Testis (tissue), 3 donors: ENCODE results near the gene SERP2. TPM values are rescaled to one million over a fixed set of nuclear protein-coding genes. Genes with fewer than 3 reads are reported as not detected.

Experiments used
- DNase-seq: peaks from one replicate; pipeline ENCODE4 v3.0.0-alpha.2; 2019
- H3K27ac ChIP-seq, 2 donors: fragments of 200-600 bp; sonication (generic); one replicate each; pipeline ENCODE4 v1.5.1; 2019
- H3K27me3 ChIP-seq: fragments of 200-600 bp; sonication (generic); one replicate; pipeline ENCODE4 v1.5.1; 2019
- H3K36me3 ChIP-seq: fragments of 200-600 bp; sonication (generic); one replicate; pipeline ENCODE4 v1.5.1; 2017; ENCODE audit warnings: low read depth; ENCODE audit errors: missing control alignments
- H3K4me1 ChIP-seq: fragments of 200-600 bp; sonication (generic); one replicate; pipeline ENCODE4 v1.5.1; 2019
- H3K4me3 ChIP-seq, 2 donors: fragments of 200-600 bp; sonication (generic); one replicate each; pipeline ENCODE4 v1.5.1; 2017 to 2019
- H3K9me3 ChIP-seq: fragments of 200-600 bp; sonication (generic); one replicate; pipeline ENCODE4 v1.5.1; 2017
- CTCF ChIP-seq, 3 experiments: fragments of 450-650 bp in 2 of 3; fragments of 200-600 bp in 1 of 3; sonication (generic) in 1 of 3; IDR thresholded peaks; one replicate each; pipeline ENCODE4 v1.5.1; 2016 to 2019; ENCODE audit warnings: antibody characterized with exemption in 3 of 3, mild to moderate bottlenecking in 2 of 3, moderate library complexity in 1 of 3
- POLR2A ChIP-seq: fragments of 450-650 bp; IDR thresholded peaks from one replicate; pipeline ENCODE4 v1.6.1; 2017; ENCODE audit warnings: antibody characterized with exemption, mild to moderate bottlenecking, moderate library complexity
- WGBS, 2 donors: methylation state at CpG; one replicate each; pipeline ENCODE4 v1.1.5; 2018; 5-methylcytosine and 5-hydroxymethylcytosine counted together
- intact Hi-C: fragments of 100-400 bp; cut with DNase I; formaldehyde crosslinking; loops from one replicate; pipeline ENCODE4 v1.15.1; 2023; ENCODE audit warnings: low total_unique reads
- polyA plus RNA-seq: library from polyadenylated mRNA; stranded (reverse); fragments of 350-450 nt; fragmentation: Illumina TruSeq; extraction: RNeasy Lipid Tissue Mini Kit (QIAGEN cat#74804); gene quantifications from one replicate; pipeline ENCODE4 v1.2.3, GENCODE V29; 2014; ENCODE audit warnings: low read depth, low replicate concordance; ENCODE audit not compliant: insufficient read depth
- total RNA-seq, 2 donors: library from RNA; depleted of rRNA; stranded (reverse); fragments of >200 nt; gene quantifications; one replicate each; pipeline ENCODE4 v1.2.3, GENCODE V29; 2016

Gene SERP2
- total and polyA plus RNA-seq, 3 donors from 2014 or later = 23.5 to 59.2 (median 31.4) TPM

- WGBS, 2 donors = 92 to 100% methylated on average over 1 of the region's 1 CpG
- TF ChIP-seq POLR2A (no peak), CTCF (IDR thresholded peaks at IDR 0.05) (no peak)
- Histone ChIP-seq H3K27ac (no peak overlapping the region), H3K4me3 (no peak overlapping the region), H3K27me3 (no peaks in the 10 kb centered on the region), H3K9me3 (no peaks in the 10 kb centered on the region), H3K4me1 (no peaks in the 10 kb centered on the region), H3K36me3 (no peaks in the 10 kb centered on the region)
- intact Hi-C loops = no loop called here
- DNase-seq = no peak
These were observed 19.3 kb upstream of the SERP2 start for GRCh38 chr13:44354331-44354730.

- TF ChIP-seq CTCF (IDR thresholded peaks at IDR 0.05) (no peak), POLR2A (no peak)
- WGBS, 2 donors = 69 to 84% methylated on average over 3 of the region's 3 CpGs
- Histone ChIP-seq H3K36me3 (no peaks in the 10 kb centered on the region), H3K27me3 (no peaks in the 10 kb centered on the region), H3K9me3 (no peaks in the 10 kb centered on the region), H3K27ac (no peak overlapping the region), H3K4me1 (no peaks in the 10 kb centered on the region), H3K4me3 (no peak overlapping the region)
- no peak for DNase-seq
- intact Hi-C loops = no loop called here
These were observed 18.7 kb upstream of the SERP2 start for GRCh38 chr13:44354884-44355283.

- no peak for DNase-seq
- no peak overlapping the region for H3K4me3 ChIP-seq
- H3K9me3 ChIP-seq = no peaks in the 10 kb centered on the region
- H3K36me3 ChIP-seq = no peaks in the 10 kb centered on the region
- WGBS, 2 donors = 91 to 93% methylated on average over 3 of the region's 3 CpGs
- intact Hi-C loops = no loop called here
- TF ChIP-seq CTCF (IDR thresholded peaks at IDR 0.05) = no peak
- no peak for TF ChIP-seq POLR2A
- no peaks in the 10 kb centered on the region for H3K27me3 ChIP-seq
- no peak overlapping the region for H3K27ac ChIP-seq
- H3K4me1 ChIP-seq = no peaks in the 10 kb centered on the region
These were observed 18.0 kb upstream of the SERP2 start for GRCh38 chr13:44355621-44356020.

DNA sequence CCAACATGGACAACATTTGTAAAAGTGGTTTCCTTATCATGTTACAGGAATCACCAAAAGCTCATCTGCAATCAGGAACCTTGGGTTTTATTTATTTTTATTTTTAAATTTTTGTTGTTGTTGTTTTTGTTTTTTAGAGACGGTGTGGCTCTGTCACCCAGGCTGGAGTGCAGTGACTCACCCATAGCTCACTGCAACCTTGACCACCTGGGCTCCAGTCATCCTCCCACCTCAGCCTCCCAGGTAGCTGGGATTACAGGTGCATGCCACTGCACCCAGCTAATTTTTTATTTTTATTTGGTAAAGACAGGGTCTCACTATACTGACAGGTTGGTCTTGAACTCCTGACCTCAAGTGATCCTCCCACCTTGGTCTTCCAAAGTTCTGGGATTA, 13.6 kb upstream of the SERP2 start:
- intact Hi-C loops = no loop called here
- WGBS, 2 donors = 92 to 95% methylated on average over 1 of the region's 1 CpG

More for the DNA sequence above, 13.6 kb upstream of the SERP2 start:
- Histone ChIP-seq H3K4me1 (no peaks in the 10 kb centered on the region), H3K27me3 (no peaks in the 10 kb centered on the region), H3K27ac (no peak overlapping the region), H3K9me3 (no peaks in the 10 kb centered on the region), H3K36me3 (no peaks in the 10 kb centered on the region), H3K4me3 (no peak overlapping the region)
- TF ChIP-seq CTCF (IDR thresholded peaks at IDR 0.05) = no peak
- TF ChIP-seq POLR2A = no peak
- DNase-seq = no peak
